ENCODE measurements around the gene FGFRL1.

The FGFRL1 gene

GRCh38 chr4:1002131-1002630, 9.2 kb upstream of the FGFRL1 start:
- Histone ChIP-seq H3K36me3 (replicated peaks) (no peaks in the 10 kb centered on the region), H3K27ac (no peak overlapping the region), H3K4me3 (ENCODE audit: low read depth, low read length) (no peak overlapping the region), H3K27me3 (replicated peaks) (peaks cover 56% of the 10 kb centered on the region)
- DNase-seq, result no peak
- in situ Hi-C loops (cut with HindIII; ENCODE audit: low pct_ligation_motif_present, low sequenced_read_pairs), result no loop called here
- no peak for TF ChIP-seq CTCF (IDR thresholded peaks at IDR 0.05; ENCODE audit: low read depth, low read length, missing control alignments)

- no peak for TF ChIP-seq CTCF (IDR thresholded peaks at IDR 0.05; ENCODE audit: low read depth, low read length, missing control alignments)
- H3K27ac ChIP-seq, result no peak overlapping the region
- DNase-seq, result no peak
- in situ Hi-C loops (cut with HindIII; ENCODE audit: low pct_ligation_motif_present, low sequenced_read_pairs), result no loop called here
- no peak overlapping the region for H3K4me3 ChIP-seq (ENCODE audit: low read depth, low read length)
- no peaks in the 10 kb centered on the region for H3K36me3 ChIP-seq (replicated peaks)
- peaks cover 52% of the 10 kb centered on the region for H3K27me3 ChIP-seq (replicated peaks)
Measured at GRCh38 chr4:1002631-1003251, 8.7 kb upstream of the FGFRL1 start.

GRCh38 chr4:1003271-1004070, 8.0 kb upstream of the FGFRL1 start:
- no peak overlapping the region for H3K4me3 ChIP-seq (ENCODE audit: low read depth, low read length)
- no peak overlapping the region for H3K27ac ChIP-seq
- peaks cover 51% of the 10 kb centered on the region for H3K27me3 ChIP-seq (replicated peaks)
- no peak for DNase-seq
- in situ Hi-C loops (cut with HindIII; ENCODE audit: low pct_ligation_motif_present, low sequenced_read_pairs), result no loop called here
- no peaks in the 10 kb centered on the region for H3K36me3 ChIP-seq (replicated peaks)
- TF ChIP-seq CTCF (IDR thresholded peaks at IDR 0.05; ENCODE audit: low read depth, low read length, missing control alignments), result no peak

- peaks cover 53% of the 10 kb centered on the region for H3K27me3 ChIP-seq (replicated peaks)
- H3K4me3 ChIP-seq (ENCODE audit: low read depth, low read length), result no peak overlapping the region
- H3K36me3 ChIP-seq (replicated peaks), result no peaks in the 10 kb centered on the region
- no peak overlapping the region for H3K27ac ChIP-seq
- DNase-seq, result no peak
- no peak for TF ChIP-seq CTCF (IDR thresholded peaks at IDR 0.05; ENCODE audit: low read depth, low read length, missing control alignments)
- in situ Hi-C loops (cut with HindIII; ENCODE audit: low pct_ligation_motif_present, low sequenced_read_pairs), result no loop called here
Measured at GRCh38 chr4:1004071-1004418, 7.4 kb upstream of the FGFRL1 start.

GRCh38 chr4:1004557-1005485, 6.6 kb upstream of the FGFRL1 start:
- no peak for DNase-seq
- Histone ChIP-seq H3K27ac (no peak overlapping the region), H3K36me3 (replicated peaks) (no peaks in the 10 kb centered on the region), H3K27me3 (replicated peaks) (peaks cover 55% of the 10 kb centered on the region), H3K4me3 (ENCODE audit: low read depth, low read length) (no peak overlapping the region)
- no peak for TF ChIP-seq CTCF (IDR thresholded peaks at IDR 0.05; ENCODE audit: low read depth, low read length, missing control alignments)
- in situ Hi-C loops (cut with HindIII; ENCODE audit: low pct_ligation_motif_present, low sequenced_read_pairs), result no loop called here

Data from brain microvascular endothelial cell (primary cell).